ENCODE data around the gene THAP3.

THAP3 gene

DNA sequence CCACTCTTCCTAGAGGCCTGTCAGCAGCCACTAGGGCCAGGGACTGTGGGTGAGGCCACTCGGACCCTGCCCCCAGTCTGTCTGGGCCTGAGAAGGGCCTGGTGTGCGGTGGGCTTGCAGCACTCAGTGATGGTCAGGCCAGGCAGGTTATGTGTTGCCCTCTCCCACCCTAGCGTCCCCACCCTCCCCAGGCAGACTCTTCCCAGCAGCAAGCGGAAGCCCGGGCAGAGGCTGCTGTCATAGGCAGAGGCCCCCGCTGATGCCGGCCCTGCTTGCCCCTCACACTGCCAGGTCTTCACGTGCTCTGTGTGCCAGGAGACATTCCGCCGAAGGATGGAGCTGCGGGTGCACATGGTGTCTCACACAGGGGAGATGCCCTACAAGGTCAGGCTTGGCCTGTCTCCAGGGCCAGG, 38.3 kb upstream of the THAP3 start:
- no peak overlapping the region for H3K4me3 ChIP-seq (ENCODE audit: low read depth, low read length)
- TF ChIP-seq, protein P1, sequence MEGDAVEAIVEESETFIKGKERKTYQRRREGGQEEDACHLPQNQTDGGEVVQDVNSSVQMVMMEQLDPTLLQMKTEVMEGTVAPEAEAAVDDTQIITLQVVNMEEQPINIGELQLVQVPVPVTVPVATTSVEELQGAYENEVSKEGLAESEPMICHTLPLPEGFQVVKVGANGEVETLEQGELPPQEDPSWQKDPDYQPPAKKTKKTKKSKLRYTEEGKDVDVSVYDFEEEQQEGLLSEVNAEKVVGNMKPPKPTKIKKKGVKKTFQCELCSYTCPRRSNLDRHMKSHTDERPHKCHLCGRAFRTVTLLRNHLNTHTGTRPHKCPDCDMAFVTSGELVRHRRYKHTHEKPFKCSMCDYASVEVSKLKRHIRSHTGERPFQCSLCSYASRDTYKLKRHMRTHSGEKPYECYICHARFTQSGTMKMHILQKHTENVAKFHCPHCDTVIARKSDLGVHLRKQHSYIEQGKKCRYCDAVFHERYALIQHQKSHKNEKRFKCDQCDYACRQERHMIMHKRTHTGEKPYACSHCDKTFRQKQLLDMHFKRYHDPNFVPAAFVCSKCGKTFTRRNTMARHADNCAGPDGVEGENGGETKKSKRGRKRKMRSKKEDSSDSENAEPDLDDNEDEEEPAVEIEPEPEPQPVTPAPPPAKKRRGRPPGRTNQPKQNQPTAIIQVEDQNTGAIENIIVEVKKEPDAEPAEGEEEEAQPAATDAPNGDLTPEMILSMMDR (IDR thresholded peaks at IDR 0.05; ENCODE audit: low read depth, low read length), result no peak

DNA sequence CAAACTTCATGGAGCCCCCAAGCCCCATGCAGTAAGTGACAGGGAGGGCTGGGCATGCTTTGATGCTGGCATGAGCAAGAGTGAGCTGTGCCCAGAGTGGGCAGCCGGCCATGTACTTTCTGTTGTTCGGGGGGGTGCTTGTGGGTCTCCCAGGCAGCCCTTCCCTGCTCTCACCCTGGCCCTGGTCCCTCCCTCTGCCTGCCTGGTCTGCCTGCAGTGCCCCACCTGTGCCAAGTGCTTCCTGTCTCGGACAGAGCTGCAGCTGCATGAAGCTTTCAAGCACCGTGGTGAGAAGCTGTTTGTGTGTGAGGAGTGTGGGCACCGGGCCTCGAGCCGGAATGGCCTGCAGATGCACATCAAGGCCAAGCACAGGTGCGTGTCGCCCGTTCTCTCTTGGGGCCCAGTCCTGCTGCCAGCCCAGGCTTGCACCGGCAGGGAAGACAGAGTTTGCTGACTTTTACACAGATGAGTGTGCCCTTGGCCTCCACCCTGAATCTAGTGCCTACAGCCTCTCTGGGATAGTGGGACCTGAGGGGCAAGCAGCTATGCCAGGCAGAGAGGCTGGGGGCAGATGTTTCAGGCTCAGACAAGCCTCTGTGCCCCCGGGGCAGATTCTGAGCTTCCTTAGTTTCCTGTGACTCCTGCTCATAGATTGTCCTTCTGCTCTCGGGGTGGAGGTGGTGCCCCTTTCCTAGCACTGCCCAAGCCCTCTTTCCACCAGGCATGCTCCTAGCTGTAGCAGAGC, 37.2 kb upstream of the THAP3 start:
- no peak overlapping the region for H3K4me3 ChIP-seq (ENCODE audit: low read depth, low read length)

DNA sequence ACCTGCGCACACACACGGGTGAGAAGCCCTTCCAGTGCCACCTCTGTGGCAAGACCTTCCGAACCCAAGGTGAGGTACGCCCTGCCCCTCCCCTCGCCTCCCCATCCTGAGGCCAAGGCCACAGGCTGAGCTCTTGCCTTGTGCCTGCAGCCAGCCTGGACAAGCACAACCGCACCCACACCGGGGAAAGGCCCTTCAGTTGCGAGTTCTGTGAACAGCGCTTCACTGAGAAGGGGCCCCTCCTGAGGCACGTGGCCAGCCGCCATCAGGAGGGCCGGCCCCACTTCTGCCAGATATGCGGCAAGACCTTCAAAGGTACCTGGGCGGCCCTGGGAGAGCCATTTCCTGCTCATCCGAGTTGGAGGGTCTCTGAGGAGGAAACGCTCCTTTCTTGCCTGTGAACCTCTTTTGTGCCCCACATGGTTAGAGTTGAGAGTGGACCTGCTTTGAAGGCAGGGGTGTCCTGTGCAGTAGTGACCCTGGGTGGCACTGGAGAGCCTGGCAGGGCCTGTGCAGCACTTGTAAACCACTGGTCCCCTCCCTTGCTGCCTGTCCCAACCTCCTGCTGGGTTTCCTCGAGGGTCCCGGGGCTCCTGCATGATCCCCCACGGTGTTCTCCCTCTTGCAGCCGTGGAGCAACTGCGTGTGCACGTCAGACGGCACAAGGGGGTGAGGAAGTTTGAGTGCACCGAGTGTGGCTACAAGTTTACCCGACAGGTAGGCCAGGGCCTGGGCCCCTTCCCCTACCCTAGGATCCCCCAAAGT, 36.4 kb upstream of the THAP3 start:
- TF ChIP-seq, protein P1 (IDR thresholded peaks at IDR 0.05; ENCODE audit: low read depth, low read length), result no peak
- H3K4me3 ChIP-seq (ENCODE audit: low read depth, low read length), result no peak overlapping the region

More for the DNA sequence above, 37.2 kb upstream of the THAP3 start:
- TF ChIP-seq, protein P1 (IDR thresholded peaks at IDR 0.05; ENCODE audit: low read depth, low read length), result no peak

DNA sequence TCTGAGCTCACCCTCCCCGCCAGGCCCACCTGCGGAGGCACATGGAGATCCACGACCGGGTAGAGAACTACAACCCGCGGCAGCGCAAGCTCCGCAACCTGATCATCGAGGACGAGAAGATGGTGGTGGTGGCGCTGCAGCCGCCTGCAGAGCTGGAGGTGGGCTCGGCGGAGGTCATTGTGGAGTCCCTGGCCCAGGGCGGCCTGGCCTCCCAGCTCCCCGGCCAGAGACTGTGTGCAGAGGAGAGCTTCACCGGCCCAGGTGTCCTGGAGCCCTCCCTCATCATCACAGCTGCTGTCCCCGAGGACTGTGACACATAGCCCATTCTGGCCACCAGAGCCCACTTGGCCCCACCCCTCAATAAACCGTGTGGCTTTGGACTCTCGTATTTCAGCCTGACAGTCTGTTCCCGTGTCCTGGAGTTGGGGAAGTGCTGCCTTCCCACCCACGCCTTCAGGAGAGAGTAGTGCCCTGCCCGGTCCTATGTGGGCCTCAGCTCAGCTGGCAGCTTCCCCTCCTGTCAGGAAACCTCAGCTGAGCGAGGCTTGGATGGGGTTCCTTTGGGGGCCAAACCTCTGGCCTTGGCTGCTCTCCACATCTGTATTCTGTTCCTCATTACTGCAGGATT, 35.7 kb upstream of the THAP3 start:
- H3K4me3 ChIP-seq (ENCODE audit: low read depth, low read length), result no peak overlapping the region
- TF ChIP-seq, protein P1 (IDR thresholded peaks at IDR 0.05; ENCODE audit: low read depth, low read length), result no peak

DNA sequence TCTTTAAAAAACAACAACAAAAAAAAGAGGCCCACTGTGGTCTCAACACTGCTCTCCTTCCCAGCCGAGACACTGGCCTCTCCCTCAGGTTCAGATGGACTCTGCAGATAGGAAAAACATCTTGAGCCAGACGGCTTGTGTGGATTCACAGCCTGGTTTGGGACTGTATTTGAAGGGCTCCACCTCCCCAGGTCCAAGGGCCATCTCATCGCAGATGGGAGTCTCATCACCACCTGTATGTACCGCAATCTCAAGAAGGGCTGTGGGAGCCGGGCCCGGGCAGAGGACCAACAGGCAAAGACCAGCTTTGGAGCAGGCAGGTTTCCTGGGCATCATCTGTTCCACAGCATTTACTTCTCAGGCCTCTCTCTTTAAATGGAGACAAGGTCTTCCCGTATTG, 34.6 kb upstream of the THAP3 start:
- TF ChIP-seq, protein P1 (IDR thresholded peaks at IDR 0.05; ENCODE audit: low read depth, low read length), result no peak
- no peak overlapping the region for H3K4me3 ChIP-seq (ENCODE audit: low read depth, low read length)

DNA sequence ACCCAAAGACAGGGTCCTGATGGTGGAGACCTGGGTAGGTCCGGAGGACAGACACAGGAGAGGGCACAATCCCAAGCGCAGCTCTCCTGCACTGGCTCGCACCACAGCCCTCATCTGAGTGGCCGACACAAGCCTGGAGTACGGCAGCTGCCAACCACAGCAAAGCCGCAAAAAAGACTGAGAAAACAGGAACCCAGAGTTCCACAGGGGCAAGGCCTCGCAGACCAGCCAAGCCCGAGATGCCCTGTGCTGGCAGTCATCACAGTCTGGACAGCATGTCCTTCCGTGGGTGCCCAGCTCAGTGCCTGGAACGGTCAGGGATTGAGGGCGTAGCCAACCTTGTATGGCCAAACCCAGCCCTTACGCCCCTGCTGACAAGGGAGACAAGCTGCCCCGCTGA, 33.4 kb upstream of the THAP3 start:
- no peak overlapping the region for H3K4me3 ChIP-seq (ENCODE audit: low read depth, low read length)
- TF ChIP-seq, protein P1 (IDR thresholded peaks at IDR 0.05; ENCODE audit: low read depth, low read length), result no peak

DNA sequence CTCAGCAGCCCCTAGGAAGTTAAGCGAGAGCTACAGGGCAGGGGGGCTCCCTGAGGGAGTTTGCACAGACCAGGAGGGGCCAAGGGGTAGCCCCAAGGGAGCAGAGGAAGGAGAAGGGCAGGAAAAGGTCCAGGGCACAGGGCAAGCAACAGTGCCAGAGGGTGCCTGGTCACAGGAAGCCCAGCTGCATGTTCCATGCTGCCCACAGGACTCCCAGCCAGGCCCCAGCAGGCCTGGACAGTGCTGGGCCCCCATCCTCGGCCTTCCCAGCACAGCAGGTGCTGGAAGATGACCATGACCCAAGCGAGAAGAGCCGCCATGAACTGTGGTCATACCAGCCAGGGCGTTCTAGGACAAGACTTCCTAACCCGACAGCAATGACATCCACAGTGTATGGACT, 33.0 kb upstream of the THAP3 start:
- TF ChIP-seq, protein P1 (IDR thresholded peaks at IDR 0.05; ENCODE audit: low read depth, low read length), result no peak
- no peak overlapping the region for H3K4me3 ChIP-seq (ENCODE audit: low read depth, low read length)

All from WI38 (cell line).